Renal pelvis (tissue), 3 donors: ENCODE results near the gene PHF10. TPM values are rescaled to one million over a fixed set of nuclear protein-coding genes. Genes with fewer than 3 reads are reported as not detected.

Experiments used
- polyA plus RNA-seq, 3 donors: library from polyadenylated mRNA; unstranded; fragments of 120-200 nt; gene quantifications; one replicate each; pipeline ENCODE4 v1.2.1, GENCODE V29; 2013; ENCODE audit not compliant: insufficient read length in 3 of 3

The PHF10 gene
- polyA plus RNA-seq, 3 donors, result 97.9 to 113 (median 110) TPM

Other genes with a start within 250 kb of the PHF10 start
- 100 to 1,000 TPM in 2 of 3 donors, 10 to 100 TPM in 1; 41.7 to 109 (median 100) TPM for gene WDR27, start 22.5 kb downstream of the PHF10 start, polyA plus RNA-seq
- gene C6orf120, start 22.4 kb downstream of the PHF10 start, polyA plus RNA-seq, result 10 to 100 TPM; 37.3 to 42.8 (median 41.2) TPM
- 1 to 10 TPM; 6.7 to 9.7 (median 9.7) TPM for gene DYNLT2, start 27.1 kb upstream of the PHF10 start, polyA plus RNA-seq
- 10 to 100 TPM; 33.9 to 54.7 (median 52.4) TPM for gene ERMARD, start 27.1 kb upstream of the PHF10 start, polyA plus RNA-seq